ENCODE results near the gene GREM2. TPM values are rescaled to one million over a fixed set of nuclear protein-coding genes. Genes with fewer than 3 reads are reported as not detected.

The GREM2 gene
- total RNA-seq, 2 donors from 2014 or later = under 0.01 TPM; not detected in 1

- no peak for ATAC-seq
- intact Hi-C loops (cut with DNase I) = no loop called here
- Histone ChIP-seq H3K4me1 (peaks cover 6% of the 10 kb centered on the region), H3K27me3 (no peaks in the 10 kb centered on the region), H3K4me3 (no peak overlapping the region), H3K9me3 (no peaks in the 10 kb centered on the region), H3K27ac (no peak overlapping the region), H3K36me3 (replicated peaks in 1 of 2; ENCODE audit: insufficient read depth in 1 of 2, low read depth in 2 of 2) (no peaks in the 10 kb centered on the region)
- no peak for DNase-seq
- 36 to 45% methylated on average over 1 of the region's 1 CpG for WGBS, 2 donors
- TF ChIP-seq CTCF (IDR thresholded peaks at IDR 0.05) (no peak), POLR2A (IDR thresholded peaks at IDR 0.05) (no peak)
Measured at GRCh38 chr1:240527086-240527485, 84.9 kb downstream of the GREM2 start.

GRCh38 chr1:240526312-240526711 is 85.6 kb downstream of the GREM2 start:
- TF ChIP-seq POLR2A (IDR thresholded peaks at IDR 0.05) (no peak), CTCF (IDR thresholded peaks at IDR 0.05) (no peak)

GRCh38 chr1:240524356-240525069 is 87.4 kb downstream of the GREM2 start:
- TF ChIP-seq CTCF (IDR thresholded peaks at IDR 0.05) = no peak
- no peak for TF ChIP-seq POLR2A (IDR thresholded peaks at IDR 0.05)
- WGBS, 2 donors = 47 to 51% methylated on average over 4 of the region's 4 CpGs
- Histone ChIP-seq H3K36me3 (replicated peaks in 1 of 2; ENCODE audit: insufficient read depth in 1 of 2, low read depth in 2 of 2) (no peaks in the 10 kb centered on the region), H3K27me3 (no peaks in the 10 kb centered on the region), H3K27ac (no peak overlapping the region), H3K4me3 (no peak overlapping the region), H3K4me1 (peaks cover 6% of the 10 kb centered on the region), H3K9me3 (no peaks in the 10 kb centered on the region)
- DNase-seq (no peak), ATAC-seq (no peak)
- intact Hi-C loops (cut with DNase I) = no loop called here

More at GRCh38 chr1:240526312-240526711, 85.6 kb downstream of the GREM2 start:
- Histone ChIP-seq H3K27me3 (no peaks in the 10 kb centered on the region), H3K36me3 (replicated peaks in 1 of 2; ENCODE audit: insufficient read depth in 1 of 2, low read depth in 2 of 2) (no peaks in the 10 kb centered on the region), H3K27ac (no peak overlapping the region), H3K4me3 (no peak overlapping the region), H3K4me1 (peaks cover 6% of the 10 kb centered on the region), H3K9me3 (no peaks in the 10 kb centered on the region)
- ATAC-seq = no peak
- no peak for DNase-seq
- intact Hi-C loops (cut with DNase I) = no loop called here
- 45 to 67% methylated on average over 7 of the region's 7 CpGs for WGBS, 2 donors

- DNase-seq (no peak), ATAC-seq (no peak)
- H3K36me3 ChIP-seq (replicated peaks in 1 of 2; ENCODE audit: insufficient read depth in 1 of 2, low read depth in 2 of 2) = no peaks in the 10 kb centered on the region
- no peaks in the 10 kb centered on the region for H3K9me3 ChIP-seq
- no peak overlapping the region for H3K27ac ChIP-seq
- 15 to 17% methylated on average over 6 of the region's 6 CpGs for WGBS, 2 donors
- H3K4me3 ChIP-seq = no peak overlapping the region
- no peaks in the 10 kb centered on the region for H3K27me3 ChIP-seq
- TF ChIP-seq CTCF (IDR thresholded peaks at IDR 0.05) = no peak
- no peak for TF ChIP-seq POLR2A (IDR thresholded peaks at IDR 0.05)
- intact Hi-C loops (cut with DNase I) = no loop called here
- peaks cover 6% of the 10 kb centered on the region for H3K4me1 ChIP-seq
Measured at GRCh38 chr1:240522122-240522822, 89.7 kb downstream of the GREM2 start.
